Pons (tissue), 1 donor: ENCODE results near the gene ERAS.
"Not testable (repeated sequence)": the region's sequence is repeated elsewhere in the genome, so short reads cannot be mapped to it uniquely, and the experiment has no call there.

Experiments
- DNase-seq: peaks from one replicate; pipeline ENCODE4 v3.0.0-alpha.2; 2016; ENCODE audit warnings: low spot score

ERAS gene

DNA sequence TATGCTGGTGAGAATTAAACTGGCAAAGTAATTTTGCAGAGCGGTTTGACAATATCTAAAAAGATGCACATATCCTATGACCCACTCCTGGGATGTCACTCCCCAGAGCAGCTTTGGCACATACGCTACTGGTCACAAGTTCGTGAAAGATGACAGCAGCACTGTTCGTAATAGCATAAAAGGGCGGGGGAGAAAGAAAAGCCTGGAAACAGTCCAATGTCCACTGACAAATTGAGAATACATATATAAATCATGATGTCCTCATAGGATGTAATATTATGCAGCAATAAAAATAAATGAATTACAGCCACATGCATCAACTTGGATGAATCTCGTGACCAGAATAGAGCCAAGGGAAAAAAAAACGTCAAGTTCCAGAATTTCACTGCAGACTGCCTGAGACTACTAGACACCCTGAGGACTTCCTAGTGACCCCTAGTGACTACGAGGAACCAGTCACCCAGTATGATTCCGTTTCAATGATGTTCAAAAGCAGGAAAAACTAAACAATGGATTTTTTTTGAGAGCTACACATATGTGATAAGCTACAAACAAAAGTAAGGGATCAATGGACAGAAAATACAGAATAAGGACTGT is 7.3 kb downstream of the ERAS start:
- DNase-seq: peak; percentile 24

DNA sequence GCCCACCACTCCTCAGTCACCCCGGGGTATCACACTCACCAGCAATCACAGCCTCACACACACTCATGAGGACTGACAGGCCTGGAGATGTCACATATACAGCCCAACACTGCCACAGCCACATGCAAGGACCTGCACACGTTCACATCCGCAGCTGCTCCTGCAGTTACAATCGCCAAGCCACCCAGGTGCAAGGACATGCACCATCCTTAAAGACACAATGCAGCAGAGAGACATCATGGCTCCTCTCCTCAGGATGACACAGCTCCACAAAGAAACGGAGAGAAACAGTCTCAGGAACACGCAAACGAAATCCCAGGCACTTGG is 8.0 kb downstream of the ERAS start:
- DNase-seq: peak; percentile 3

DNA sequence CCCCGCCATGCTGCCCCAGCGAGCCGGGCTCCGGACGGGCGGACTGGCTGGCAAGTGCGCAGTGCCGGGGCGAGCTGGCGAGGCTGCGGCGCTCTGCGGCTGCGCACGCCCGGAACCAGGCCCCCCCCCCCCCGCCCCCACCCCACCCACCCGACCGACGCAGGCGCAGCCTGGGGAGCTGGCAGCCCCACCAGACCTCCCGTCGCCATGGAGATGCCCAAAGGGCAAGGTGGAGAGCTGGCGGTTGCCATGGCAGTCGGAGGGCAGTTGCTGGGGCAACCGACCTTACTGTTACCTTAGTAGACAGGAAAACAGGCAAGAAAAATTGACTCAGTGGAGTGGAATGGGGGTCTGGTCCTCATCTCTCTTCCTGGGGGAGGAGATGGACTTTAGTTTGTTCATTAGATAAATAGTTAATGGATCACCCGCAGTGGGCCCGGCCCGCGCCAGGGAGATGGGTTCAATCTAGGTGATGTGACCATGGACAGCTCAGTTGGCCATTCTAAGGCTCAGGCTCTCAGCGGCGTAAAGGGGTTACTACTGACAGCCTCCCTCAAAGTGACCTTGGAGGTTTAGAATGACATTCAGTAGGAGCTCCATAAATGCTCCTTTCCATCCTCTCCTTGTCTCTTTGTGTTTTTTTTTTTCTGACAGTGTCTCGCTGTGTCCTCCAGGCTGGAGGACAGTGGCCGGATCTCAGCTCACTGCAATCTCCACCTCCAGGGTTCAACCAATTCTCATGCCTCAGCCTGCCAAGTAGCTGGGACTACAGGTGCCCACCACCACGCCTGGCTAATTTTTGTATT is 9.4 kb downstream of the ERAS start, which contains the start of gene PCSK1N:
TSS of gene PCSK1N (minus strand) at position 87 of the 806 bp plus-strand sequence. CDS start at position 9, 78 bp downstream.
- DNase-seq: no peak

DNA sequence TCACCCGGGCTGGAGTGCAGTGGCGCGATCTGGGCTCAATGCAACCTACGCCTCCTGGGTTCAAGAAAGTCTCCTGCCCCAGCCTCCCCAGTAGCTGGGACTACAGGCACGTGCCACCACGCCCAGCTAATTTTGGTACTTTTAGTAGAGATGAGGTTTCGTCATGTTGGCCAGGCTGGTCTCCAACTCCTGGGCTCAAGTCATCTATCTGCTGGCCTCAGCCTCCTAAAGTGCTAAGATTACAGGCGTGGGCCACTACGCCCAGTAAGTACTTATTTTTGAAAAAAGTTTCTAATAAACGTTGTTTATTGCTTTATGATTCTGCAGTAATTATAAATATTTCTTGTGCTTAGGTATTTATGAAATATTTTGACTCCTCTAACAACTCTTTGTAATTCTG is 13.4 kb downstream of the ERAS start:
- no peak for DNase-seq

DNA sequence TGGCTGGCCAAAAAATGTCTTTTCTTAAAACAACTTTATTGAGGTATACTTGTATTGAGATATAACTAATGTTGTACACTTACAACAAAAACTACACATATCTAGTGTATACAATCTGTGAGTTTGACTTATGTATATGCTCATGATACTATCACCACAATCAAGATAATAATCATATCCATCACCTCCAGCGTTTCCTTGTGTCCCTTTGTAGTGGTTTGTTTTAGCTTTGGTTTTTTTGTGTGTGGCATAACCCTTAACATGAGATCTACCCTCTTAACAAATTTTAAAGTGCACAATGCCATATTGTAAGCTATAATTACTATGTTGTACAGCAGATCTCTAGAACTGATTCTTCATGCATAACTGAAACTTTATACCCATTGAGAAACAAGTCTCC is 22.5 kb downstream of the ERAS start:
- no peak for DNase-seq

DNA sequence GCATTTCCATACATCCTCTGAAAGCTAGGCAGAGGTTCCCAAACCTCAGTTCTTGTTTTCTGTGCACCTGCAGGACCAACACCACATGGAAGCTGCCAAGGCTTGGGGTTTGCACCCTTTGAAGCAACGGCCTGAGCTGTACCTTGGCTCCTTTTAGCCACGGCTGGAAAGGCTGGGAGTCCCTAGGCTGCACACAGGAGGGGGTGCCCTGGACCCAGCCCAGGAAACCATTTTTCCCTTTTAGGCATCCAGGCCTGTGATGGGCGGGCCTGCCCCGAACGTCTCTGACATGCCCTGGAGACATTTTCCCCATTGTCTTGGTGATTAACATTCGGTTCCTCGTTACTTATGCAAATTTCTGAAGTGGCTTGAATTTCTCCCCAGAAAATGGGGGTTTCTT is 26.5 kb downstream of the ERAS start:
- no peak for DNase-seq

DNA sequence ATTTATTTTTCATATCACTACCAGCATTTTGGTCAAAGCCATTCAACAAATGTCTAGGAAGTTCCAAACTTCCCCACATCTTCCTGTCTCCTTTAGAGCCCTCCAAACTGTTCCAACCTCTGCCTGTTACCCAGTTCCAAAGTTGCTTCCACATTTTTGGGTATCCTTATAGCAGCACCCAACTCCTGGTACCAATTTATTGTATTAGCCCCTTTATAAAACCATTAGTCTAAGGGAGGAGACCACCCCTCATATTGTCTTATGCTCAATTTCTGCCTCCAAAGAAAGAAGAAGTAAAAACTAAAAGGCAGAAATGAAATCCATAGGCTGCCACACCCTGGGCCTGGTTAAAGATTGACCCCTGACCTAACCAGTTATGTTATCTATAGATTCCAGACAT is 27.2 kb downstream of the ERAS start:
- not testable (repeated sequence) for DNase-seq

DNA sequence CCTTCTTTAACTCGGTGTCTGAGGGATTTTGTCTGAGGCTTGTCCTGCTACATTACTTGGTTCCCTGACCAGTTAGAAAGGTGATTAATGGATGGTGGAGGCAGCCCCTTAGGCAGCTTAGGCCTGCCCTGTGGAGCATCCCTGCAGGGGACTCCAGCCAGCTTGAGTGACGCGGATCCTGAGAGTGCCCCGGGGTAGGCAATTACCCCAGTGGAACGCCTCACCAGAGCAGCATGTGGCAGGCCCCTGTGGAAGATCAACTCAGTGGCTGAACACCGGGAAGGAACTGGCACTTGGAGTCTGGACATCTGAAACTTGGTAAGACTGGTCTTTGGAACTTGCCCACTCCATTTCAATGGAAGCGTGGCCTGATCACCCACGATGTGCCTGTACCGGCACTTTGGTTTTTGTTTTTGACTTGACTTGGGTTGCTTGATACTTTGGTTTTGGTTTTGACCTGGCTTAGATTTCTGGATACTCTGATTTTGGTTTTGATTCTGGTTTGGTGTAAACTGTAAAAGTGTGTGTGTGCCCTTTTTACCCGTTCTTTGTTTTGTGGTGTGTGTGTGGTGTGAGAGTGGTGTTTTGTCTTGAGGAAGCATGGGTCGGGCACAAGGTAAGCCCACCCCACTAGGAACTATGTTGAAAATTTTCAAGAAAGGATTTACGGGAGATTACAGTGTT is 27.9 kb downstream of the ERAS start:
- not testable (repeated sequence) for DNase-seq

DNA sequence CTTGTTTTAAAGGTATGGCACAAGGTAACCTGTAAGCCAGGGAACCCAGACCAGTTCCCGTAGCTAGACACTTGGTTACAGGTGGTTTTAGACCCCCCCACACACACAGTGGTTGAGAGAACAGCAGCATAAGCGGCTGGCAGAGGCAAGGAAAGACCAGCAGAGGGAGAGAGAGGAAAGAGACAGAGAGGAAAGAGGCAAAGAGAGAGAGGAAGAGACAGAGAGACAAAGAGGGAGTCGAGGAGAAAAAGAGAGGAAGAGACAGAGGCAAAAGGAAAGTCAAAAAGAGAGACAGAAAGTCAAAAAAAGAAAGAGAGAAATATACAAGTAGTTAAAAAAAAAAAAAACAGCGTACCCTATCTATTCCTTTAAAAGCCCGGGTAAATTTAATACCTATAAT is 28.6 kb downstream of the ERAS start:
- no peak for DNase-seq

DNA sequence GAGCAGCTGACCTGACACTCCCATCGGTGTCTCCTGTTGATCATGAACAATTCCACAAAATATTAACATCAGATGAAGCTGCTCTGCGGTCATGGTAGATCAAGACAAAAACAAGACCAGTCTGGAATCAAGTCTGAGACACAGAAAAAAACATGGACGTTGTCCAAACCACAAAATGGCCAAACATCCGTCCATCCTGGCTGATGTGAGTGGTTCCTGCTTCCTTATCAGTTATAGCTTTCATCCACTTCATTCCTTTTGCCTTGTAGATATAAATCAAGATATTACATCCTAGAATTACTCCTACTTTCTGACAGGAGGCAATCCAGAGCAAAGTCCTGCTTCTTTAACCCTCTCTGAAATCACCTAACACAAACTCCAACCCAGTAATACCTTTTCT is 37.9 kb downstream of the ERAS start:
- peak; percentile 1 for DNase-seq

DNA sequence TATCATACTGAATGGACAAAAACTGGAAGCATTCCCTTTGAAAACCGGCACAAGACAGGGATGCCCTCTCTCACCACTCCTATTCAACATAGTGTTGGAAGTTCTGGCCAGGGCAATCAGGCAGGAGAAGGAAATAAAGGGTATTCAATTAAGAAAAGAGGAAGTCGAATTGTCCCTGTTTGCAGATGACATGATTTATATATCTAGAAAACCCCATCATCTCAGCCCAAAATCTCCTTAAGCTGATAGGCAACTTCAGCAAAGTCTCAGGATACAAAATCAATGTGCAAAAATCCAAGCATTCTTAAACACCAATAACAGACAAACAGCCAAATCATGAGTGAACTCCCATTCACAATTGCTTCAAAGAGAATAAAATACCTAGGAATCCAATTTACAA is 45.7 kb downstream of the ERAS start:
- DNase-seq: not testable (repeated sequence)

DNA sequence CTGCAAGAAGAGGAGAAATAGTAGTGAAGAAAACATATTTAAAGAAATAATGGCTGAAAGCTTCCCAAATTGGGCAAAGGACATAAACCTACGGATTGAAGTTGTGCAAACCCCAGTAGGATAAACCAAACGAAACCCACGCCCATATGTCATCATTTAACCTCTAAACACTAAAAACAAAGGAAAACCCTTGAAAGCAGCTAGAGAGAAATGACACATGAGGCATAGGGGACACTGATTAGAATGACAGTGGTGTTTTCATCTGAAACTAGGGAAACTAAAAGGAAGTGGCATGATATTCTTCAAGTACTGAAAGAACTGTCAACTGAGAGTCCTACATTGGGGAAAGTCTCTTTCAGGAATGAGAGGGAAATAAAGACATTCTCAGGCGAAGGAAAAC is 50.6 kb downstream of the ERAS start:
- DNase-seq: not testable (repeated sequence)
